Stimulated activated naive B cell treated with anti-CD40 and anti-IgM and Interleukin-4, amounts not matched to agents 10 μg/mL and 1 μg/mL and 100 μg/mL, for 72 hours (primary cell): ENCODE measurements around the gene RPL15.

Source experiments
- ATAC-seq, 2 donors: fragments of 150-1000 bp; cut with Tn5 transposase; replicated peaks; 2 replicates each; pipeline ENCODE4 v1.10.0; 2021; ENCODE audit warnings: moderate library complexity in 1 of 2
- DNase-seq: peaks from one replicate; pipeline ENCODE4 v3.0.0; 2021
- H3K27ac Mint-ChIP-seq: one replicate; pipeline ENCODE4 v1.8.0; 2022; ENCODE audit warnings: mild to moderate bottlenecking, mixed read lengths
- H3K27me3 Mint-ChIP-seq, 2 donors: one replicate each; pipeline ENCODE4 v1.8.0; 2022; ENCODE audit warnings: mixed read lengths in 2 of 2
- H3K36me3 Mint-ChIP-seq, 2 donors: one replicate each; pipeline ENCODE4 v1.8.0; 2022; ENCODE audit warnings: mixed read lengths in 2 of 2, mild to moderate bottlenecking in 1 of 2
- H3K4me1 Mint-ChIP-seq, 2 donors: one replicate each; pipeline ENCODE4 v1.8.0; 2022; ENCODE audit warnings: mixed read lengths in 2 of 2, mild to moderate bottlenecking in 1 of 2
- H3K4me3 Mint-ChIP-seq, 2 donors: one replicate each; pipeline ENCODE4 v1.8.0; 2022; ENCODE audit warnings: mild to moderate bottlenecking in 2 of 2, mixed read lengths in 2 of 2, moderate library complexity in 1 of 2
- H3K9me3 Mint-ChIP-seq, 2 donors: one replicate each; pipeline ENCODE4 v1.8.0; 2022; ENCODE audit warnings: mixed read lengths in 2 of 2, mild to moderate bottlenecking in 1 of 2

The RPL15 gene

GRCh38 chr3:23969393-23969792 is 52.5 kb downstream of the RPL15 start:
- DNase-seq: no peak
- ATAC-seq: no peak
- Mint-ChIP-seq H3K4me3 (no peak overlapping the region), H3K36me3 (peaks cover 14 to 27% of the 10 kb centered on the region in 2 donors), H3K27me3 (no peaks in the 10 kb centered on the region), H3K4me1 (peaks cover 0 to 13% of the 10 kb centered on the region in 2 donors), H3K9me3 (no peaks in the 10 kb centered on the region), H3K27ac (no peak overlapping the region)
